ENCODE data around the gene NUBPL. TPM values are rescaled to one million over a fixed set of nuclear protein-coding genes. Genes with fewer than 3 reads are reported as not detected.

NUBPL gene
- polyA plus RNA-seq, 1 of the 3 experiments (the other 2 are of a cell fraction), result 4.0 TPM

- TF ChIP-seq EZH2phosphoT487 (IDR thresholded peaks at IDR 0.05; ENCODE audit: borderline replicate concordance, low read depth), result no peak
- TF ChIP-seq, protein P1, sequence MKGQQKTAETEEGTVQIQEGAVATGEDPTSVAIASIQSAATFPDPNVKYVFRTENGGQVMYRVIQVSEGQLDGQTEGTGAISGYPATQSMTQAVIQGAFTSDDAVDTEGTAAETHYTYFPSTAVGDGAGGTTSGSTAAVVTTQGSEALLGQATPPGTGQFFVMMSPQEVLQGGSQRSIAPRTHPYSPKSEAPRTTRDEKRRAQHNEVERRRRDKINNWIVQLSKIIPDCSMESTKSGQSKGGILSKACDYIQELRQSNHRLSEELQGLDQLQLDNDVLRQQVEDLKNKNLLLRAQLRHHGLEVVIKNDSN (IDR thresholded peaks at IDR 0.05; ENCODE audit: borderline replicate concordance, low read depth), result no peak
- Histone ChIP-seq H3K4me2 (no peak overlapping the region), H4K20me1 (ENCODE audit: insufficient read depth) (no peaks in the 10 kb centered on the region), H3K4me1 (ENCODE audit: control insufficient read depth in 1 of 2, insufficient read depth in 2 of 2, low read depth in 1 of 2, low read length in 1 of 2) (peaks cover 3 to 4% of the 10 kb centered on the region in 2 experiments; a peak in 2 of 4 replicates), H3K79me2 (ENCODE audit: insufficient read depth) (no peaks in the 10 kb centered on the region), H3K27ac (ENCODE audit: low read depth in 2 of 2, low read length in 1 of 2) (no peak overlapping the region), H3K36me3 (replicated peaks in 1 of 2; ENCODE audit: control insufficient read depth in 1 of 2, insufficient read depth in 2 of 2, low read length in 1 of 2) (peaks cover 0 to 11% of the 10 kb centered on the region in 2 experiments), H3K4me3 (ENCODE audit: low read depth in 2 of 2, low read length in 1 of 2) (no peak overlapping the region), H3K9ac (no peak overlapping the region), H3K9me2 (no peaks in the 10 kb centered on the region), H3K27me3 (ENCODE audit: insufficient read depth) (no peaks in the 10 kb centered on the region), H2AFZ (ENCODE audit: low read depth) (no peak overlapping the region), H3K9me3 (no peaks in the 10 kb centered on the region), H3F3A (replicated peaks; ENCODE audit: insufficient read depth) (no peaks in the 10 kb centered on the region)
- WGBS (ENCODE audit: low lambda C conversion rate), result 84% methylated on average over 7 of the region's 7 CpGs
- ChIA-PET POLR2A (no interaction called here), CTCF (interaction anchor here (1.7 kb wide), 1 partner anchor 676 kb away, joined by 4 read pairs; no protein-coding TSS in a partner anchor)
- DNase-seq, result no peak
These were observed 17.7 kb downstream of the NUBPL start for GRCh38 chr14:31578792-31579501.

GRCh38 chr14:31580234-31580633, 19.0 kb downstream of the NUBPL start:
- no peaks in the 10 kb centered on the region for H3K27me3 ChIP-seq (ENCODE audit: insufficient read depth)
- H3K4me1 ChIP-seq (ENCODE audit: control insufficient read depth in 1 of 2, insufficient read depth in 2 of 2, low read depth in 1 of 2, low read length in 1 of 2), result peaks cover 3 to 4% of the 10 kb centered on the region in 2 experiments; a peak in 2 of 4 replicates
- H3K4me2 ChIP-seq, result no peak overlapping the region
- no peak for DNase-seq
- H4K20me1 ChIP-seq (ENCODE audit: insufficient read depth), result no peaks in the 10 kb centered on the region
- no peaks in the 10 kb centered on the region for H3F3A ChIP-seq (replicated peaks; ENCODE audit: insufficient read depth)
- H3K27ac ChIP-seq (ENCODE audit: low read depth in 2 of 2, low read length in 1 of 2), result no peak overlapping the region
- TF ChIP-seq USF2 (IDR thresholded peaks at IDR 0.05; ENCODE audit: borderline replicate concordance, low read depth, low read length) (no peak), JUND (IDR thresholded peaks at IDR 0.05) (no peak), NRF1 (IDR thresholded peaks at IDR 0.05; ENCODE audit: low read depth, low read length) (no peak), CHD2 (IDR thresholded peaks at IDR 0.05; ENCODE audit: low read length, partially characterized antibody) (no peak), CTCF (IDR thresholded peaks at IDR 0.05) (no peak), ZBTB33 (IDR thresholded peaks at IDR 0.05; ENCODE audit: borderline replicate concordance, low read depth) (no peak), RXRA (IDR thresholded peaks at IDR 0.05; ENCODE audit: borderline replicate concordance, low read depth) (no peak)
- TF ChIP-seq, protein P2, sequence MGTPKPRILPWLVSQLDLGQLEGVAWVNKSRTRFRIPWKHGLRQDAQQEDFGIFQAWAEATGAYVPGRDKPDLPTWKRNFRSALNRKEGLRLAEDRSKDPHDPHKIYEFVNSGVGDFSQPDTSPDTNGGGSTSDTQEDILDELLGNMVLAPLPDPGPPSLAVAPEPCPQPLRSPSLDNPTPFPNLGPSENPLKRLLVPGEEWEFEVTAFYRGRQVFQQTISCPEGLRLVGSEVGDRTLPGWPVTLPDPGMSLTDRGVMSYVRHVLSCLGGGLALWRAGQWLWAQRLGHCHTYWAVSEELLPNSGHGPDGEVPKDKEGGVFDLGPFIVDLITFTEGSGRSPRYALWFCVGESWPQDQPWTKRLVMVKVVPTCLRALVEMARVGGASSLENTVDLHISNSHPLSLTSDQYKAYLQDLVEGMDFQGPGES (IDR thresholded peaks at IDR 0.05; ENCODE audit: low read depth, low read length), result no peak
- H3K9ac ChIP-seq, result no peak overlapping the region
- no peak overlapping the region for H3K4me3 ChIP-seq (ENCODE audit: low read depth in 2 of 2, low read length in 1 of 2)
- no peak overlapping the region for H2AFZ ChIP-seq (ENCODE audit: low read depth)
- no peaks in the 10 kb centered on the region for H3K79me2 ChIP-seq (ENCODE audit: insufficient read depth)
- ChIA-PET POLR2A (no interaction called here), CTCF (interaction anchor here (1.7 kb wide), 1 partner anchor 675 kb away, joined by 4 read pairs; no protein-coding TSS in a partner anchor)
- H3K9me3 ChIP-seq, result no peaks in the 10 kb centered on the region
- no peaks in the 10 kb centered on the region for H3K9me2 ChIP-seq
- 94% methylated on average over 3 of the region's 3 CpGs for WGBS (ENCODE audit: low lambda C conversion rate)
- H3K36me3 ChIP-seq (replicated peaks in 1 of 2; ENCODE audit: control insufficient read depth in 1 of 2, insufficient read depth in 2 of 2, low read length in 1 of 2), result peaks cover 0 to 8% of the 10 kb centered on the region in 2 experiments
